ENCODE data around the gene CDH23.

- TF ChIP-seq CTCF (IDR thresholded peaks at IDR 0.05; ENCODE audit: low read length) = no peak
- no peak for TF ChIP-seq EZH2 (optimal IDR thresholded peaks at IDR 0.05; ENCODE audit: low read depth, low read length)
Observed at GRCh38 chr10:71844084-71844483, 447.4 kb downstream of the CDH23 start.

Data from MM.1S (cell line).